Endothelial cell of umbilical vein (primary cell): ENCODE data around the gene NUDT14. TPM values are rescaled to one million over a fixed set of nuclear protein-coding genes. Genes with fewer than 3 reads are reported as not detected.

Experiments used
- BruUV-seq: library from RNA; stranded (reverse); fragments of 400-500 nt; replicated peaks from 2 replicates; lab custom pipeline; 2021; lab: Mats Ljungman, UMichigan
- CTCF ChIA-PET: fragments of 300-600, 350-600 bp; sonication (Branson Sonifier 250); formaldehyde crosslinking; loops from one replicate; lab custom pipeline; 2021; ENCODE audit warnings: antibody characterized with exemption, inconsistent platforms; lab: Charles Lee
- POLR2A ChIA-PET: fragments of 300-600, 350-600 bp; sonication (Branson Sonifier 250); formaldehyde crosslinking; loops from one replicate; lab custom pipeline; 2021; ENCODE audit warnings: antibody characterized with exemption, inconsistent platforms; lab: Charles Lee
- DNase-seq: peaks from one replicate; pipeline ENCODE4 v3.0.0-alpha.2; 2011; ENCODE audit warnings: low read depth, low spot score
- FAIRE-seq: peaks from 2 replicates; lab custom pipeline; 2011; peaks lifted over from hg19 to GRCh38; lab: Jason Lieb, UNC
- H2AFZ ChIP-seq: 2 replicates; pipeline ENCODE4 v1.6.0; 2012; ENCODE audit warnings: low read depth, low read length, control low read depth, inconsistent platforms
- H3K27ac ChIP-seq: 2 replicates; pipeline ENCODE4 v1.5.1; 2011; ENCODE audit warnings: low read depth, mild to moderate bottlenecking, control low read depth, low read length, moderate library complexity; ENCODE audit not compliant: insufficient read depth
- H3K27me3 ChIP-seq, 2 experiments: 2 replicates each; pipeline versions ENCODE4 v1.6.0 to v1.6.1; 2011; ENCODE audit warnings: low read length in 2 of 2, mixed read lengths in 1 of 2; ENCODE audit not compliant: control insufficient read depth in 2 of 2, insufficient read depth in 2 of 2
- H3K36me3 ChIP-seq, 2 experiments: 2 replicates in 1 of 2; 3 replicates in 1 of 2; pipeline ENCODE4 v1.5.1; 2011; ENCODE audit warnings: low read length in 2 of 2, mild to moderate bottlenecking in 1 of 2, moderate library complexity in 1 of 2; ENCODE audit not compliant: control insufficient read depth in 2 of 2, insufficient read depth in 2 of 2; ENCODE audit errors: extremely low read depth in 1 of 2
- H3K4me1 ChIP-seq: 3 replicates; pipeline ENCODE4 v1.5.1; 2011; ENCODE audit warnings: mild to moderate bottlenecking, low read length; ENCODE audit not compliant: control insufficient read depth, insufficient read depth; ENCODE audit errors: extremely low read depth
- H3K4me2 ChIP-seq: 2 replicates; pipeline ENCODE4 v1.6.1; 2011; ENCODE audit warnings: low read length, control low read depth, mixed read lengths; ENCODE audit not compliant: insufficient read depth
- H3K4me3 ChIP-seq, 3 experiments: fragments of 200-600 bp in 1 of 3; sonication (generic), shearing (Covaris generic) in 1 of 3; replicated peaks in 1 of 3; 2 replicates each; pipeline ENCODE4 v1.5.1; 2011 to 2016; ENCODE audit warnings: control low read depth in 3 of 3, low read length in 3 of 3, mild to moderate bottlenecking in 2 of 3, inconsistent platforms in 1 of 3, low read depth in 1 of 3, moderate library complexity in 1 of 3; ENCODE audit not compliant: insufficient read depth in 1 of 3
- H3K79me2 ChIP-seq: 2 replicates; pipeline ENCODE4 v1.6.0; 2012; ENCODE audit warnings: low read length, inconsistent platforms; ENCODE audit not compliant: control insufficient read depth, insufficient read depth
- H3K9ac ChIP-seq: replicated peaks from 2 replicates; pipeline ENCODE3; 2011; ENCODE audit warnings: low read length, control low read depth; ENCODE audit not compliant: insufficient read depth; ENCODE audit errors: extremely low read depth
- H3K9me1 ChIP-seq: replicated peaks from 3 replicates; pipeline ENCODE4 v1.6.0; 2011; ENCODE audit warnings: mild to moderate bottlenecking, low read length; ENCODE audit not compliant: control insufficient read depth, insufficient read depth; ENCODE audit errors: extremely low read depth
- H3K9me3 ChIP-seq: replicated peaks from 2 replicates; pipeline ENCODE4 v1.5.1; 2012; ENCODE audit warnings: low read length, inconsistent platforms; ENCODE audit not compliant: control insufficient read depth, insufficient read depth
- H4K20me1 ChIP-seq: replicated peaks from 2 replicates; pipeline ENCODE3; 2011; ENCODE audit warnings: mild to moderate bottlenecking, low read length; ENCODE audit not compliant: control insufficient read depth, insufficient read depth; ENCODE audit errors: extremely low read depth
- EZH2 ChIP-seq: IDR thresholded peaks from 2 replicates; pipeline ENCODE4 v1.6.1; 2012; ENCODE audit warnings: borderline replicate concordance, low read depth, mild to moderate bottlenecking, moderate library complexity, low read length, inconsistent platforms; ENCODE audit not compliant: severe bottlenecking
- FOS ChIP-seq: IDR thresholded peaks from 2 replicates; pipeline ENCODE4 v1.6.1; 2011; ENCODE audit warnings: mild to moderate bottlenecking, low read length, moderate library complexity, borderline replicate concordance; ENCODE audit not compliant: insufficient read depth
- GATA2 ChIP-seq: IDR thresholded peaks from 2 replicates; pipeline ENCODE4 v1.7.0; 2011; ENCODE audit warnings: low read depth, mild to moderate bottlenecking, moderate library complexity, mixed read lengths, low read length; ENCODE audit not compliant: insufficient read length, insufficient read depth
- JUN ChIP-seq: IDR thresholded peaks from 2 replicates; pipeline ENCODE4 v1.6.1; 2011; ENCODE audit warnings: borderline replicate concordance, low read depth; ENCODE audit not compliant: insufficient read length, insufficient read depth
- MYC ChIP-seq: IDR thresholded peaks from one replicate; pipeline ENCODE4 v1.6.1; 2011; ENCODE audit warnings: mild to moderate bottlenecking, low read depth, low read length
- POLR2A ChIP-seq: IDR thresholded peaks from 2 replicates; pipeline ENCODE4 v1.6.1; 2012; ENCODE audit warnings: low read depth, mild to moderate bottlenecking, control low read depth, low read length
- POLR2AphosphoS5 ChIP-seq: IDR thresholded peaks from 2 replicates; pipeline ENCODE4 v1.6.1; 2012; ENCODE audit warnings: low read depth, mild to moderate bottlenecking, control low read depth, low read length, moderate library complexity; ENCODE audit not compliant: insufficient read depth
- dilution Hi-C: fragments of 300-500 bp; cut with MboI; formaldehyde crosslinking; loops from one replicate; pipeline ENCODE4 v1.15.0; 2019; ENCODE audit warnings: low sequenced_read_pairs; ENCODE audit not compliant: extremely low pct_ligation_motif_present
- intact Hi-C: fragments of 100-400 bp; cut with micrococcal nuclease; formaldehyde crosslinking; loops from one replicate; pipeline ENCODE4 v1.10.0; 2022
- polyA plus RNA-seq, 4 experiments: library from polyadenylated mRNA; depleted of rRNA in 3 of 4; stranded (reverse) in 3 of 4; unstranded in 1 of 4; fragments of >200 nt; gene quantifications; 2 replicates each; pipeline versions ENCODE4 v1.2.1 to v1.2.3, GENCODE V29; 2011 to 2012; ENCODE audit warnings: missing spikeins in 1 of 4
- total RNA-seq: library from RNA; stranded (reverse); gene quantifications from 2 replicates; pipeline ENCODE4 v1.2.3, GENCODE V29; 2021
- TF ChIP-seq, protein P1 (sequence below): IDR thresholded peaks from 2 replicates; pipeline ENCODE4 v1.6.1; 2011; ENCODE audit not compliant: insufficient read depth, insufficient read length
- TF ChIP-seq, protein P2 (sequence below), 2 donors: IDR thresholded peaks; 1 replicate in 1 of 2; 2 replicates in 1 of 2; pipeline ENCODE4 v1.5.1; 2011; ENCODE audit warnings: low read length in 2 of 2, mild to moderate bottlenecking in 2 of 2, moderate library complexity in 2 of 2, control low read depth in 1 of 2, inconsistent platforms in 1 of 2, low read depth in 1 of 2; ENCODE audit not compliant: insufficient read depth in 1 of 2; ENCODE audit errors: extremely low read depth in 1 of 2

NUDT14 gene
- total and polyA plus RNA-seq, 2 donors (not counting 3 experiments of a cell fraction or from before 2014, with no cell fraction given): 97.7 to 103 TPM

DNA sequence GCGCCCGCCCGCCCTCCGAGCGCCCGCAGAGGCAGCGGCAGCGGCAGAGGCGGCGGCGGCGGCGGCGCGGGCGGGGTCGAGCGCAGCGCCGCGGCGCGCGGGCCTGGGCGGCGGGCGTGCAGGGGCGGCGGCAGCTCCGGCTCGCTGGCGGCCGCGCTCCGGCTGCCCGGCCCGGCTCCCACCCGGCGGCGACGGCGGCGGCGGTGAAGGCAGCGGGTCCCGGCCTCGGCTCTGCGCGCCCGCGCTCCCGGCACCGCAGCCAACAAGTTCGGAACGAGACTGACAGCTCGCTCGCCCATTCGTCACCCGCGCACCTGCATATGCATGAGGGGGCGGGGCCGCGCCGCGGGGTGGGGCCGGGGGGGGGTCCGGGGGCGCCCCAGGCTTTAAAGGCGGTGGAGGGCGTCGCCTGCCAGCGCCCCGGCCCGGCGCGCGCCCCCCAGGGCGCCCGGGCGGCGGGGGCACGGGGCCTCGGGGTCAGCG, 12.6 kb downstream of the NUDT14 start, which contains the start of gene JAG2:
Gene JAG2, minus strand, starts transcription at position 281 of the 483 bp plus-strand sequence. CDS start 356 bp downstream, outside the sequence.
- Histone ChIP-seq H3K9me1 (no peaks in the 10 kb centered on the region), H3K4me3 (peak within 1 kb of the TSS; percentile 46 to 71 (median 60)), H3K36me3 (peaks cover 0 to 3% of the 10 kb centered on the region in 2 experiments), H2AFZ (peak within 1 kb of the TSS; percentile 35), H3K4me1 (peaks cover 35% of the 10 kb centered on the region), H3K79me2 (peaks cover 42% of the 10 kb centered on the region), H3K9ac (peak within 1 kb of the TSS; percentile 41), H3K27ac (peak within 1 kb of the TSS; percentile 2), H3K4me2 (peak within 1 kb of the TSS; percentile 31), H4K20me1 (no peaks in the 10 kb centered on the region), H3K27me3 (no peaks in the 10 kb centered on the region), H3K9me3 (no peaks in the 10 kb centered on the region)
- intact Hi-C loops (loop anchor here (5.0 to 10.0 kb wide), 2 partner anchors 76 to 196 kb away; partner anchors contain the start of gene BTBD6), dilution Hi-C loops (no loop called here)
- peak; percentile 33 for DNase-seq
- TF ChIP-seq GATA2: no peak
- TF ChIP-seq, protein P1, sequence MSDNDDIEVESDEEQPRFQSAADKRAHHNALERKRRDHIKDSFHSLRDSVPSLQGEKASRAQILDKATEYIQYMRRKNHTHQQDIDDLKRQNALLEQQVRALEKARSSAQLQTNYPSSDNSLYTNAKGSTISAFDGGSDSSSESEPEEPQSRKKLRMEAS: no peak
- TF ChIP-seq EZH2: no peak
- TF ChIP-seq MYC: no peak
- TF ChIP-seq POLR2A: no peak
- TF ChIP-seq, protein P2, sequence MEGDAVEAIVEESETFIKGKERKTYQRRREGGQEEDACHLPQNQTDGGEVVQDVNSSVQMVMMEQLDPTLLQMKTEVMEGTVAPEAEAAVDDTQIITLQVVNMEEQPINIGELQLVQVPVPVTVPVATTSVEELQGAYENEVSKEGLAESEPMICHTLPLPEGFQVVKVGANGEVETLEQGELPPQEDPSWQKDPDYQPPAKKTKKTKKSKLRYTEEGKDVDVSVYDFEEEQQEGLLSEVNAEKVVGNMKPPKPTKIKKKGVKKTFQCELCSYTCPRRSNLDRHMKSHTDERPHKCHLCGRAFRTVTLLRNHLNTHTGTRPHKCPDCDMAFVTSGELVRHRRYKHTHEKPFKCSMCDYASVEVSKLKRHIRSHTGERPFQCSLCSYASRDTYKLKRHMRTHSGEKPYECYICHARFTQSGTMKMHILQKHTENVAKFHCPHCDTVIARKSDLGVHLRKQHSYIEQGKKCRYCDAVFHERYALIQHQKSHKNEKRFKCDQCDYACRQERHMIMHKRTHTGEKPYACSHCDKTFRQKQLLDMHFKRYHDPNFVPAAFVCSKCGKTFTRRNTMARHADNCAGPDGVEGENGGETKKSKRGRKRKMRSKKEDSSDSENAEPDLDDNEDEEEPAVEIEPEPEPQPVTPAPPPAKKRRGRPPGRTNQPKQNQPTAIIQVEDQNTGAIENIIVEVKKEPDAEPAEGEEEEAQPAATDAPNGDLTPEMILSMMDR (IDR thresholded peaks at IDR 0.05; ENCODE audit: extremely low read depth in 1 of 2, insufficient read depth in 1 of 2, low read depth in 1 of 2, low read length in 2 of 2): no peak
- no peak for TF ChIP-seq FOS
- no peak for TF ChIP-seq JUN
- TF ChIP-seq POLR2AphosphoS5: no peak
- peak; percentile 50 for FAIRE-seq
- no TSS peak for BruUV-seq
- POLR2A ChIA-PET: interaction anchor here (0.8 to 1.4 kb wide), 3 partner anchors 26 to 132 kb away, joined by 3 to 4 read pairs (median 3); partner anchors contain the start of gene BRF1
- CTCF ChIA-PET: interaction anchor here (0.7 to 6.4 kb wide), 20 partner anchors 8 to 183 kb away, joined by 3 to 94 read pairs (median 4); partner anchors contain the start of genes BTBD6, NUDT14 and PACS2
